SK-N-SH treated with all-trans-retinoic acid at 6 μM for 48 hours (cell line): ENCODE measurements around the gene NEGR1.

ENCODE experiments used
- ATAC-seq: fragments of 200-7000 bp; cut with Tn5 transposase; 3 replicates; pipeline ENCODE4 v1.9.1; 2020; ENCODE audit warnings: mild to moderate bottlenecking, moderate library complexity
- ARNTL ChIP-seq: fragments of 450-650 bp; formaldehyde crosslinking; IDR thresholded peaks from 2 replicates; pipeline ENCODE4 v1.5.0; 2020; ENCODE audit warnings: low read depth, mild to moderate bottlenecking, moderate library complexity, borderline replicate concordance
- BACH2 ChIP-seq: fragments of 250-450 bp; sonication (Bioruptor Pico); IDR thresholded peaks from 2 replicates; pipeline ENCODE4 v1.9.0; 2021; ENCODE audit warnings: mild to moderate bottlenecking, borderline replicate concordance
- CSDC2 ChIP-seq: fragments of 250-450 bp; sonication (Bioruptor Pico); IDR thresholded peaks from 2 replicates; pipeline ENCODE4 v1.5.0; 2020; ENCODE audit warnings: mild to moderate bottlenecking, moderate library complexity
- CSRNP3 ChIP-seq: fragments of 250-450 bp; sonication (Bioruptor Pico); IDR thresholded peaks from 2 replicates; pipeline ENCODE4 v1.5.1; 2021; ENCODE audit warnings: mild to moderate bottlenecking, moderate library complexity
- ESRRG ChIP-seq: fragments of 250-450 bp; sonication (Bioruptor Pico); IDR thresholded peaks from 2 replicates; pipeline ENCODE4 v1.6.1; 2021; ENCODE audit warnings: mild to moderate bottlenecking
- GLIS3 ChIP-seq: fragments of 250-450 bp; sonication (Bioruptor Pico); IDR thresholded peaks from 2 replicates; pipeline ENCODE4 v1.5.0; 2020; ENCODE audit warnings: mild to moderate bottlenecking, moderate library complexity
- ISL1 ChIP-seq: fragments of 250-450 bp; sonication (Bioruptor Pico); IDR thresholded peaks from 2 replicates; pipeline ENCODE4 v2.1.2; 2022; ENCODE audit warnings: mild to moderate bottlenecking, moderate library complexity
- OSR1 ChIP-seq: fragments of 250-450 bp; sonication (Bioruptor Pico); IDR thresholded peaks from 2 replicates; pipeline ENCODE4 v1.8.0; 2022; ENCODE audit warnings: moderate library complexity, mild to moderate bottlenecking, inconsistent platforms
- PATZ1 ChIP-seq: fragments of 250-450 bp; sonication (Bioruptor Pico); IDR thresholded peaks from 2 replicates; pipeline ENCODE4 v1.8.0; 2020; ENCODE audit warnings: mild to moderate bottlenecking, moderate library complexity, borderline replicate concordance
- PPARA ChIP-seq: fragments of 250-450 bp; sonication (Bioruptor Pico); IDR thresholded peaks from 2 replicates; pipeline ENCODE4 v1.5.0; 2020; ENCODE audit warnings: mild to moderate bottlenecking, borderline replicate concordance
- RARB ChIP-seq: fragments of 250-450 bp; sonication (Bioruptor Pico); IDR thresholded peaks from 2 replicates; pipeline ENCODE4 v1.8.0; 2021; ENCODE audit warnings: mild to moderate bottlenecking, moderate library complexity
- SNAI2 ChIP-seq: fragments of 250-450 bp; sonication (Bioruptor Pico); IDR thresholded peaks from 2 replicates; pipeline ENCODE4 v1.5.0; 2020; ENCODE audit warnings: mild to moderate bottlenecking, moderate library complexity
- TCF4 ChIP-seq: fragments of 250-450 bp; sonication (Bioruptor Pico); IDR thresholded peaks from 2 replicates; pipeline ENCODE4 v1.8.0; 2021; ENCODE audit warnings: mild to moderate bottlenecking, moderate library complexity, borderline replicate concordance
- TOX ChIP-seq: fragments of 250-450 bp; sonication (Bioruptor Pico); IDR thresholded peaks from 2 replicates; pipeline ENCODE4 v1.8.0; 2021; ENCODE audit warnings: mild to moderate bottlenecking, moderate library complexity, borderline replicate concordance
- ZC3H10 ChIP-seq: fragments of 250-450 bp; sonication (Bioruptor Pico); IDR thresholded peaks from 2 replicates; pipeline ENCODE4 v1.5.1; 2021; ENCODE audit warnings: mild to moderate bottlenecking, moderate library complexity
- ZFP3 ChIP-seq: fragments of 250-450 bp; sonication (Bioruptor Pico); IDR thresholded peaks from 2 replicates; pipeline ENCODE4 v1.5.0; 2020; ENCODE audit warnings: mild to moderate bottlenecking, moderate library complexity
- ZFP30 ChIP-seq: fragments of 450-650 bp; formaldehyde crosslinking; IDR thresholded peaks from 2 replicates; pipeline ENCODE4 v1.5.0; 2022; ENCODE audit warnings: mild to moderate bottlenecking, moderate library complexity
- ZNF565 ChIP-seq: fragments of 450-650 bp; formaldehyde crosslinking; conservative IDR thresholded peaks from 2 replicates; pipeline ENCODE4 v1.5.0; 2020; ENCODE audit warnings: low read depth, mild to moderate bottlenecking, moderate library complexity
- ZNF70 ChIP-seq: fragments of 450-650 bp; formaldehyde crosslinking; IDR thresholded peaks from 2 replicates; pipeline ENCODE4 v1.5.0; 2020; ENCODE audit warnings: mild to moderate bottlenecking, moderate library complexity
- ZNF8 ChIP-seq: fragments of 450-650 bp; formaldehyde crosslinking; IDR thresholded peaks from 2 replicates; pipeline ENCODE4 v1.5.0; 2020; ENCODE audit warnings: mild to moderate bottlenecking, moderate library complexity
- TF ChIP-seq, protein P1 (sequence below): fragments of 250-450 bp; sonication (Bioruptor Pico); IDR thresholded peaks from 2 replicates; pipeline ENCODE4 v1.5.0; 2020; ENCODE audit warnings: mild to moderate bottlenecking, moderate library complexity

NEGR1 gene

GRCh38 chr1:71362076-71362475 lies 920.3 kb downstream of the NEGR1 start:
- no peak for ATAC-seq
- TF ChIP-seq PATZ1 (no peak), ZC3H10 (CRISPR knock-in tag) (no peak), PPARA (no peak), ZFP3 (CRISPR knock-in tag) (no peak), CSRNP3 (CRISPR knock-in tag) (no peak), TCF4 (no peak), RARB (no peak), CSDC2 (CRISPR knock-in tag) (no peak), TOX (CRISPR knock-in tag) (no peak), OSR1 (CRISPR knock-in tag) (no peak), ZNF8 (CRISPR knock-in tag) (no peak)
- TF ChIP-seq, all 23 proteins: peak for 0

DNA sequence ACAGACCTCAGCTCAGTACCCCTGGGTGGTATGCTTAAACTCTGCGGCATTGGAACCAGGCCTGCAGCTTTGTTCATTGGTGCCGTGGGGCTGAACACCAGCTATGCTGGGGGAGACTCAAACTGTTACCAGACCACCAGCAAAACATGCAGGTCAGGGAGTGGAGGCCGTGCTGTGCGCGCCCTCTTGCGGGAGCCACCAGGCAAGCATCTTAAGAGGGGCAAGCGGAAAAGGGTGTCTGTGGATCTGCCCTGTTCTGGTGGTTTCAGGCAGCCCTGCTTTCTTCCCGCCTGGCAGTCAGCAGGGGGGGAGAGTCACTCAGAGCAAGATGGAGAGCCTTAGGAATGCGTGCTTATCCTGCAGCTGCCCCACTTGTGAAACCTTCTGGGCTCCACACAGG lies 924.6 kb downstream of the NEGR1 start:
- no peak for ATAC-seq
- no peak for TF ChIP-seq ISL1 (CRISPR knock-in tag)
- no peak for TF ChIP-seq ZNF565 (CRISPR knock-in tag)
- no peak for TF ChIP-seq GLIS3 (CRISPR knock-in tag)
- TF ChIP-seq ARNTL = no peak
- no peak for TF ChIP-seq ESRRG (CRISPR knock-in tag)
- TF ChIP-seq TOX (CRISPR knock-in tag) = no peak
- TF ChIP-seq TCF4 = no peak
- TF ChIP-seq PPARA = no peak
- TF ChIP-seq CSDC2 (CRISPR knock-in tag) = no peak
- no peak for TF ChIP-seq OSR1 (CRISPR knock-in tag)
- TF ChIP-seq, protein P1, sequence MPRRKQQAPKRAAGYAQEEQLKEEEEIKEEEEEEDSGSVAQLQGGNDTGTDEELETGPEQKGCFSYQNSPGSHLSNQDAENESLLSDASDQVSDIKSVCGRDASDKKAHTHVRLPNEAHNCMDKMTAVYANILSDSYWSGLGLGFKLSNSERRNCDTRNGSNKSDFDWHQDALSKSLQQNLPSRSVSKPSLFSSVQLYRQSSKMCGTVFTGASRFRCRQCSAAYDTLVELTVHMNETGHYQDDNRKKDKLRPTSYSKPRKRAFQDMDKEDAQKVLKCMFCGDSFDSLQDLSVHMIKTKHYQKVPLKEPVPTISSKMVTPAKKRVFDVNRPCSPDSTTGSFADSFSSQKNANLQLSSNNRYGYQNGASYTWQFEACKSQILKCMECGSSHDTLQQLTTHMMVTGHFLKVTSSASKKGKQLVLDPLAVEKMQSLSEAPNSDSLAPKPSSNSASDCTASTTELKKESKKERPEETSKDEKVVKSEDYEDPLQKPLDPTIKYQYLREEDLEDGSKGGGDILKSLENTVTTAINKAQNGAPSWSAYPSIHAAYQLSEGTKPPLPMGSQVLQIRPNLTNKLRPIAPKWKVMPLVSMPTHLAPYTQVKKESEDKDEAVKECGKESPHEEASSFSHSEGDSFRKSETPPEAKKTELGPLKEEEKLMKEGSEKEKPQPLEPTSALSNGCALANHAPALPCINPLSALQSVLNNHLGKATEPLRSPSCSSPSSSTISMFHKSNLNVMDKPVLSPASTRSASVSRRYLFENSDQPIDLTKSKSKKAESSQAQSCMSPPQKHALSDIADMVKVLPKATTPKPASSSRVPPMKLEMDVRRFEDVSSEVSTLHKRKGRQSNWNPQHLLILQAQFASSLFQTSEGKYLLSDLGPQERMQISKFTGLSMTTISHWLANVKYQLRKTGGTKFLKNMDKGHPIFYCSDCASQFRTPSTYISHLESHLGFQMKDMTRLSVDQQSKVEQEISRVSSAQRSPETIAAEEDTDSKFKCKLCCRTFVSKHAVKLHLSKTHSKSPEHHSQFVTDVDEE (CRISPR knock-in tag) = no peak
- no peak for TF ChIP-seq SNAI2
- TF ChIP-seq, all 23 proteins: peak for 0

DNA sequence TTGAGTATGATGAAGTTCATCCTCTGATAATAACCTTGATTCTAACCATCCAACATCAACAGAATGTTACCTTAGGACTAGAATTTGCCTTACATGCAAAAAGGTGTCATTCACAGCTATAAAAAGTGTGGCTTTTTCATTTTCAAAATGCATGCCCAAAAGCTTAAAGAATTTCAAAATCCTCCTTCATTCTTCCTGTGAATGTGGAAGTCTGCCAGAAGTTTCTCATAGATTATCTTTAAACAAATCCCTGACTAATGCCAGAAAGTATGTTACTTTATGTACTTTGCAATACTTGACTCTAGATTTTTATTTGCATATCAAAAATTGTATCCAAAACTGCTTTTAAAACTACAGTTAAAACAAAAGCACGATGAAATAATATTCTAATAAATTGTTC lies 930.9 kb downstream of the NEGR1 start:
- ATAC-seq = no peak
- TF ChIP-seq ISL1 (CRISPR knock-in tag) (0 out of 2 replicates have a peak, but pooled peaks have one; percentile 20), ZNF70 (CRISPR knock-in tag) (no peak)

DNA sequence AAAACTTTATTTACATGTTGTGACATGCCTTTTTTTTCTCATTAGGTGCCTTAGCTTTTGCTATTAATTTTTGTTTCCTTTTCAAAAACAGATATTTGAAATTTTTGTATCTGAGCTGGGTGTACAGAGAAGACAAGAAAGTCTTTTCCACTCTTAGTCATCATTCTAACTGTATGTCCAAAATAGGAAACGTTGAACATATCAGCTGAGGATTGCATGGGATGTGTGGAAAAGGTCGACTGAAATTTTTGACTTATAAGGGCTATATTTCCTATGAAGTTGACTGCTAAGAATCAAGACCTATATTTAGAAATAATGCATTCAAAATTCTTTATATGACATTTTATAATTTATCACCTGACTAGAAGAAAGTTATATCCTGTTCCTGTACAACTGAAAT lies 931.5 kb downstream of the NEGR1 start:
- TF ChIP-seq BACH2 (no peak), ZNF70 (CRISPR knock-in tag) (no peak), ZFP30 (no peak), OSR1 (CRISPR knock-in tag) (no peak), GLIS3 (CRISPR knock-in tag) (no peak), PATZ1 (no peak), PPARA (no peak), ISL1 (CRISPR knock-in tag) (no peak), TCF4 (no peak)
- no peak for ATAC-seq

- ATAC-seq = no peak
- no peak for TF ChIP-seq TCF4
- no peak for TF ChIP-seq ZNF565 (CRISPR knock-in tag)
- TF ChIP-seq ZFP3 (CRISPR knock-in tag) = no peak
- no peak for TF ChIP-seq PATZ1
- no peak for TF ChIP-seq BACH2
- TF ChIP-seq, protein P1 (CRISPR knock-in tag) = no peak
- TF ChIP-seq ZNF70 (CRISPR knock-in tag) = no peak
- no peak for TF ChIP-seq ZNF8 (CRISPR knock-in tag)
- TF ChIP-seq ESRRG (CRISPR knock-in tag) = no peak
- TF ChIP-seq GLIS3 (CRISPR knock-in tag) = no peak
- TF ChIP-seq OSR1 (CRISPR knock-in tag) = no peak
- no peak for TF ChIP-seq CSDC2 (CRISPR knock-in tag)
- no peak for TF ChIP-seq RARB
Measured at GRCh38 chr1:71350330-71350729, 932.0 kb downstream of the NEGR1 start.
